ENCODE measurements around the gene OR13A1.

DNA sequence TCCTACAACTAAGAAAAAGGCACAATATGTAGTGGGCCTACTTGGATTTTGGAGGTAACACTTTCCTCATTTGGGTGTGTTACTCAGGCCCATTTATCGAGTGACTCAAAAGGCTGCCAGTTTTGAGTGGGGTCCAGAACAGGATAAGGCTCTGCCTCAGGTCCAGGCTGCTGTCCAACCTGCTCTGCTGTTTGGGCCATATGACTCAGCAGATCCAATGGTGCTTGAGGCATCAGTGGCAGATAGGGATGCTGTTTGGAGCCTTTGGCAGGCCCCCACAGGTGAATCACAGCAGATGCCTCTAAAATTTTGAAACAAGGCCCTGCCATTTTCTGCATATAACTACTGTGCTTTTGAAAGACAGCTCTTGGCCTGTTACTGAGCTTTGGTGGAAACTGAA is 24.5 kb upstream of the OR13A1 start:
- TF ChIP-seq, protein P1, sequence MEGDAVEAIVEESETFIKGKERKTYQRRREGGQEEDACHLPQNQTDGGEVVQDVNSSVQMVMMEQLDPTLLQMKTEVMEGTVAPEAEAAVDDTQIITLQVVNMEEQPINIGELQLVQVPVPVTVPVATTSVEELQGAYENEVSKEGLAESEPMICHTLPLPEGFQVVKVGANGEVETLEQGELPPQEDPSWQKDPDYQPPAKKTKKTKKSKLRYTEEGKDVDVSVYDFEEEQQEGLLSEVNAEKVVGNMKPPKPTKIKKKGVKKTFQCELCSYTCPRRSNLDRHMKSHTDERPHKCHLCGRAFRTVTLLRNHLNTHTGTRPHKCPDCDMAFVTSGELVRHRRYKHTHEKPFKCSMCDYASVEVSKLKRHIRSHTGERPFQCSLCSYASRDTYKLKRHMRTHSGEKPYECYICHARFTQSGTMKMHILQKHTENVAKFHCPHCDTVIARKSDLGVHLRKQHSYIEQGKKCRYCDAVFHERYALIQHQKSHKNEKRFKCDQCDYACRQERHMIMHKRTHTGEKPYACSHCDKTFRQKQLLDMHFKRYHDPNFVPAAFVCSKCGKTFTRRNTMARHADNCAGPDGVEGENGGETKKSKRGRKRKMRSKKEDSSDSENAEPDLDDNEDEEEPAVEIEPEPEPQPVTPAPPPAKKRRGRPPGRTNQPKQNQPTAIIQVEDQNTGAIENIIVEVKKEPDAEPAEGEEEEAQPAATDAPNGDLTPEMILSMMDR (conservative IDR thresholded peaks at IDR 0.05; ENCODE audit: low read depth, low read length): no peak
- TF ChIP-seq EZH2 (IDR thresholded peaks at IDR 0.05; ENCODE audit: borderline replicate concordance, low read depth, low read length, poor library complexity, severe bottlenecking): no peak
